H9 (cell line): ENCODE results near the gene LZTR1. TPM values are rescaled to one million over a fixed set of nuclear protein-coding genes. Genes with fewer than 3 reads are reported as not detected.

Experiments
- DNase-seq: peaks from one replicate; pipeline ENCODE4 v3.0.0-alpha.2; 2017
- H2AFZ ChIP-seq: one replicate; pipeline ENCODE4 v1.6.1; 2013; ENCODE audit warnings: mild to moderate bottlenecking, low read length, control low read depth, moderate library complexity
- H2AK5ac ChIP-seq: 2 replicates; pipeline ENCODE4 v1.6.1; 2013; ENCODE audit warnings: low read length, control low read depth, mixed read lengths; ENCODE audit not compliant: insufficient read length
- H2BK120ac ChIP-seq: one replicate; pipeline ENCODE4 v1.6.1; 2013; ENCODE audit warnings: low read depth, mild to moderate bottlenecking, low read length, control low read depth, inconsistent platforms; ENCODE audit not compliant: poor library complexity, severe bottlenecking
- H2BK12ac ChIP-seq: 2 replicates; pipeline ENCODE4 v1.6.1; 2013; ENCODE audit warnings: low read length, control low read depth, mixed read lengths, low read depth; ENCODE audit not compliant: insufficient read length
- H2BK15ac ChIP-seq: 2 replicates; pipeline ENCODE4 v1.6.1; 2013; ENCODE audit warnings: low read depth, low read length, control low read depth
- H2BK20ac ChIP-seq: one replicate; pipeline ENCODE4 v1.6.1; 2013; ENCODE audit warnings: low read depth, mild to moderate bottlenecking, low read length, control low read depth, inconsistent platforms; ENCODE audit not compliant: poor library complexity, severe bottlenecking
- H2BK5ac ChIP-seq: 2 replicates; pipeline ENCODE4 v1.6.1; 2013; ENCODE audit warnings: low read length, control low read depth, mixed read lengths; ENCODE audit not compliant: insufficient read length
- H3K14ac ChIP-seq: 2 replicates; pipeline ENCODE4 v1.6.1; 2013; ENCODE audit warnings: low read length, control low read depth; ENCODE audit not compliant: insufficient read depth
- H3K18ac ChIP-seq: 2 replicates; pipeline ENCODE4 v1.6.1; 2013; ENCODE audit warnings: low read depth, mild to moderate bottlenecking, mixed read lengths, low read length, control low read depth; ENCODE audit not compliant: insufficient read length
- H3K23ac ChIP-seq: 2 replicates; pipeline ENCODE4 v1.6.1; 2013; ENCODE audit warnings: low read length, control low read depth, mixed read lengths, low read depth; ENCODE audit not compliant: insufficient read length
- H3K23me2 ChIP-seq: 2 replicates; pipeline ENCODE4 v1.6.1; 2013; ENCODE audit warnings: low read depth, mild to moderate bottlenecking, mixed read lengths, low read length, control low read depth; ENCODE audit not compliant: insufficient read length, poor library complexity, severe bottlenecking
- H3K27ac ChIP-seq: 2 replicates; pipeline ENCODE4 v1.5.1; 2013; ENCODE audit warnings: low read length, control low read depth, mixed read lengths, low read depth; ENCODE audit not compliant: insufficient read length
- H3K27me3 ChIP-seq: 2 replicates; pipeline ENCODE4 v1.6.1; 2013; ENCODE audit warnings: low read length, control low read depth, inconsistent platforms; ENCODE audit not compliant: insufficient read depth
- H3K4ac ChIP-seq: 2 replicates; pipeline ENCODE4 v1.6.1; 2013; ENCODE audit warnings: low read depth, mild to moderate bottlenecking, control low read depth, inconsistent platforms, low read length, moderate library complexity
- H3K4me1 ChIP-seq: 2 replicates; pipeline ENCODE4 v1.6.1; 2013; ENCODE audit warnings: low read length, control low read depth, inconsistent platforms; ENCODE audit not compliant: insufficient read depth
- H3K4me2 ChIP-seq: 2 replicates; pipeline ENCODE4 v1.6.1; 2013; ENCODE audit warnings: low read length, control low read depth, mixed read lengths; ENCODE audit not compliant: insufficient read length, insufficient read depth
- H3K56ac ChIP-seq: 2 replicates; pipeline ENCODE4 v1.6.1; 2013; ENCODE audit warnings: low read depth, mild to moderate bottlenecking, mixed read lengths, low read length, control low read depth; ENCODE audit not compliant: insufficient read length
- H3K79me1 ChIP-seq: 2 replicates; pipeline ENCODE4 v1.6.1; 2013; ENCODE audit warnings: low read depth, mild to moderate bottlenecking, moderate library complexity, low read length, control low read depth, inconsistent platforms; ENCODE audit not compliant: insufficient read depth, poor library complexity, severe bottlenecking
- H3K79me2 ChIP-seq: 2 replicates; pipeline ENCODE4 v1.6.1; 2013; ENCODE audit warnings: low read length, control low read depth, inconsistent platforms; ENCODE audit not compliant: insufficient read depth
- H3K9ac ChIP-seq: 2 replicates; pipeline ENCODE4 v1.6.1; 2013; ENCODE audit warnings: low read length, control low read depth, mixed read lengths; ENCODE audit not compliant: insufficient read length; ENCODE audit errors: extremely low read depth
- H3K9me3 ChIP-seq: one replicate; pipeline ENCODE4 v1.6.1; 2013; ENCODE audit warnings: low read depth, low read length, inconsistent platforms; ENCODE audit not compliant: control insufficient read depth
- H3T11ph ChIP-seq: one replicate; pipeline ENCODE4 v1.6.1; 2013; ENCODE audit warnings: mild to moderate bottlenecking, low read length, control low read depth, inconsistent platforms
- H4K20me1 ChIP-seq: one replicate; pipeline ENCODE4 v1.6.1; 2013; ENCODE audit not compliant: control insufficient read depth, insufficient read length, insufficient read depth
- H4K5ac ChIP-seq: 2 replicates; pipeline ENCODE4 v1.6.1; 2013; ENCODE audit warnings: low read depth, mild to moderate bottlenecking, mixed read lengths, low read length, control low read depth; ENCODE audit not compliant: insufficient read length
- H4K8ac ChIP-seq: replicated peaks from 2 replicates; pipeline ENCODE4 v1.6.1; 2013; ENCODE audit warnings: low read length, control low read depth, mixed read lengths, low read depth; ENCODE audit not compliant: insufficient read length
- H4K91ac ChIP-seq: 2 replicates; pipeline ENCODE4 v1.6.1; 2013; ENCODE audit warnings: low read depth, mild to moderate bottlenecking, moderate library complexity, mixed read lengths, low read length, control low read depth; ENCODE audit not compliant: insufficient read length
- H3K27ac Mint-ChIP-seq, 3 experiments: 2 replicates in 2 of 3; 3 replicates in 1 of 3; pipeline ENCODE4 v1.8.0; 2020 to 2021; ENCODE audit warnings: mixed read lengths in 3 of 3, mild to moderate bottlenecking in 1 of 3, moderate library complexity in 1 of 3
- H3K27me3 Mint-ChIP-seq: 2 replicates; pipeline ENCODE4 v1.8.0; 2021; ENCODE audit warnings: low read depth, mild to moderate bottlenecking, moderate library complexity, mixed read lengths
- H3K36me3 Mint-ChIP-seq, 3 experiments: 2 replicates in 2 of 3; 3 replicates in 1 of 3; pipeline ENCODE4 v1.8.0; 2020 to 2021; ENCODE audit warnings: low read depth in 3 of 3, mixed read lengths in 3 of 3; ENCODE audit not compliant: insufficient read depth in 1 of 3
- H3K4me1 Mint-ChIP-seq, 2 experiments: 2 replicates each; pipeline ENCODE4 v1.8.0; 2020; ENCODE audit warnings: mixed read lengths in 2 of 2
- H3K4me3 Mint-ChIP-seq, 2 experiments: 2 replicates in 1 of 2; 3 replicates in 1 of 2; pipeline ENCODE4 v1.8.0; 2020 to 2021; ENCODE audit warnings: mild to moderate bottlenecking in 2 of 2, mixed read lengths in 2 of 2, moderate library complexity in 1 of 2
- H3K9me3 Mint-ChIP-seq, 2 experiments: 2 replicates in 1 of 2; 3 replicates in 1 of 2; pipeline ENCODE4 v1.8.0; 2020; ENCODE audit warnings: mild to moderate bottlenecking in 2 of 2, mixed read lengths in 2 of 2, moderate library complexity in 1 of 2
- WGBS: extraction: QIAGEN DNeasy Blood & Tissue Kit; methylation state at CpG from one replicate; pipeline ENCODE4 v1.1.7; 2013; ENCODE audit warnings: missing lambda C conversion rate, low lambda C conversion rate, mixed read lengths; ENCODE audit not compliant: insufficient read length; ENCODE audit errors: extremely low coverage; 5-methylcytosine and 5-hydroxymethylcytosine counted together
- total RNA-seq: library from RNA; stranded (reverse); gene quantifications from 2 replicates; pipeline ENCODE4 v1.2.1, GENCODE V29; 2021
- TF ChIP-seq, protein P1 (sequence below): fragments of 200-600 bp; sonication (generic); conservative IDR thresholded peaks from 3 replicates; pipeline ENCODE4 v1.8.0; 2021; ENCODE audit warnings: antibody characterized with exemption, mild to moderate bottlenecking

The LZTR1 gene
- total RNA-seq, 1 experiment from 2014 or later = 47.0 TPM

DNA sequence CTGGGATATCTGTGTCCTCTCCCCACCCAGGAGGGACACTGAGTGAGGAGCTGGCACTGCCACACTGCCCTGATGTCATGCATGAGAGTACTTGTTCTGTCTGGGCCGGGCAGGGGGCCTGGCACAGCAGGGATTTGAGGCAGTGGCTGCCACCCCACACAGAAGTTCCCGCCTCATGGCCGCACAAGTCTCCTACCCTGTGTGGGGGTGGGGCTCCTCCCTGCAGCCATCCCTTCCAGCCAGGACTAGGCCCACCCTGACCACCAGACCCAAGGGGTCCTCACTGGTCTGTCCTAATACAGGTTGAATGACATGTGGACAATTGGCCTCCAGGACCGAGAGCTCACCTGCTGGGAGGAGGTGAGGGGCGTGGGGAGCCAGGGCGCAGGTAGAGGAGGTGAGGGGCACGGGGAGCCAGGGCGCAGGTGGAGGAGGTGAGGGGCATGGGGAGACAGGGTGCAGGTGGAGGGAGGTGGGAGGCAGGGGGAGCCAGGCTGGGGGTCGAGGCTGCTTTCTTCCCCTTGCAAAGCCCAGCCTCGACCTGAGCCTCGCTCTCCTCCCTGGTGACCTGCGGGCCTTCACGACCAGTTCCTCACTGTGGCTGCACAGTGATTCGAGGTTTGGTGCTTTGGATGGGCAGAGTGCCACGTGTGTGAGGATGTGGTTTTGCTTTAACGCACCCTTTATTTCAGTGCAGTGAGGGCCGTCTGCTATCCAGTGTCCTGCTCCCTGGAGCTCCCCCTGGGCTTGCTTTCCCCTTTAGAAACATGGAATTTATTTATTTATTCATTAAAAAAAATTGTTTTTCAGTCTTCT is 7.4 kb downstream of the LZTR1 start:
- no peak overlapping the region for H3K14ac ChIP-seq
- no peak overlapping the region for H4K91ac ChIP-seq
- H2BK20ac ChIP-seq = no peak overlapping the region
- no peak overlapping the region for H3K9ac ChIP-seq
- H3K4ac ChIP-seq = no peak overlapping the region
- H3K27me3 ChIP-seq = no peaks in the 10 kb centered on the region
- H3K27ac ChIP-seq = no peak overlapping the region
- H3K4me1 ChIP-seq = no peaks in the 10 kb centered on the region
- Mint-ChIP-seq H3K27me3 (no peaks in the 10 kb centered on the region), H3K9me3 (no peaks in the 10 kb centered on the region), H3K27ac (no peak overlapping the region), H3K4me1 (0 out of 4 replicates have a peak, but pooled peaks cover 0 to 2% of the 10 kb centered on the region in 2 experiments), H3K4me3 (no peak overlapping the region), H3K36me3 (peaks cover 0 to 37% (median 19%) of the 10 kb centered on the region in 3 experiments)
- H3K56ac ChIP-seq = no peak overlapping the region
- no CpG with 5 or more reads among the region's 17 CpGs for WGBS
- H4K8ac ChIP-seq = no peak overlapping the region
- no peak overlapping the region for H2BK15ac ChIP-seq
- H3K18ac ChIP-seq = no peak overlapping the region
- H4K5ac ChIP-seq = no peak overlapping the region
- no peak overlapping the region for H2AK5ac ChIP-seq
- H2BK12ac ChIP-seq = no peak overlapping the region
- H3K79me1 ChIP-seq = no peaks in the 10 kb centered on the region
- DNase-seq = no peak
- TF ChIP-seq, protein P1, sequence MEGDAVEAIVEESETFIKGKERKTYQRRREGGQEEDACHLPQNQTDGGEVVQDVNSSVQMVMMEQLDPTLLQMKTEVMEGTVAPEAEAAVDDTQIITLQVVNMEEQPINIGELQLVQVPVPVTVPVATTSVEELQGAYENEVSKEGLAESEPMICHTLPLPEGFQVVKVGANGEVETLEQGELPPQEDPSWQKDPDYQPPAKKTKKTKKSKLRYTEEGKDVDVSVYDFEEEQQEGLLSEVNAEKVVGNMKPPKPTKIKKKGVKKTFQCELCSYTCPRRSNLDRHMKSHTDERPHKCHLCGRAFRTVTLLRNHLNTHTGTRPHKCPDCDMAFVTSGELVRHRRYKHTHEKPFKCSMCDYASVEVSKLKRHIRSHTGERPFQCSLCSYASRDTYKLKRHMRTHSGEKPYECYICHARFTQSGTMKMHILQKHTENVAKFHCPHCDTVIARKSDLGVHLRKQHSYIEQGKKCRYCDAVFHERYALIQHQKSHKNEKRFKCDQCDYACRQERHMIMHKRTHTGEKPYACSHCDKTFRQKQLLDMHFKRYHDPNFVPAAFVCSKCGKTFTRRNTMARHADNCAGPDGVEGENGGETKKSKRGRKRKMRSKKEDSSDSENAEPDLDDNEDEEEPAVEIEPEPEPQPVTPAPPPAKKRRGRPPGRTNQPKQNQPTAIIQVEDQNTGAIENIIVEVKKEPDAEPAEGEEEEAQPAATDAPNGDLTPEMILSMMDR = no peak
- H2BK5ac ChIP-seq = no peak overlapping the region
- no peak overlapping the region for H3K23ac ChIP-seq
- no peaks in the 10 kb centered on the region for H3K79me2 ChIP-seq
- H3K9me3 ChIP-seq = no peaks in the 10 kb centered on the region
- H3K23me2 ChIP-seq = no peaks in the 10 kb centered on the region
- H3T11ph ChIP-seq = no peak overlapping the region
- no peak overlapping the region for H2AFZ ChIP-seq
- H4K20me1 ChIP-seq = no peaks in the 10 kb centered on the region
- no peak overlapping the region for H2BK120ac ChIP-seq
- no peak overlapping the region for H3K4me2 ChIP-seq
